HG03135 (cell line): ENCODE data around the gene PCGF6.
"Not testable (repeated sequence)": the region's sequence is repeated elsewhere in the genome, so short reads cannot be mapped to it uniquely, and the experiment has no call there.

Source experiments
- ATAC-seq: cut with Tn5 transposase; IDR thresholded peaks from one replicate; pipeline ENCODE4 v1.9.1; 2021; ENCODE audit warnings: mild to moderate bottlenecking, moderate library complexity; ENCODE audit not compliant: unreplicated experiment

PCGF6 gene

GRCh38 chr10:103350517-103351260 lies at the start of gene PCGF6:
Gene PCGF6, minus strand, starts transcription at chr10:103351140. Its CDS starts 74 bp downstream, at chr10:103351066.
- peak; percentile 77 for ATAC-seq

GRCh38 chr10:103397191-103397825 lies 46.4 kb upstream of the PCGF6 start:
- ATAC-seq = no peak

GRCh38 chr10:103396789-103397087 lies 45.8 kb upstream of the PCGF6 start:
- no peak for ATAC-seq

GRCh38 chr10:103396067-103396788 lies 45.3 kb upstream of the PCGF6 start, which contains the start of the genes ATP5MK and PDCD11:
Gene ATP5MK, minus strand, starts transcription at chr10:103396475. Its CDS starts 4,018 bp downstream, at chr10:103392457.
Gene PDCD11, plus strand, starts transcription at chr10:103396626. Its CDS starts 1,801 bp downstream, at chr10:103398427.
- peak; percentile 99 for ATAC-seq

- ATAC-seq = no peak
These were observed 44.8 kb upstream of the PCGF6 start for GRCh38 chr10:103395754-103396066.

- no peak for ATAC-seq
These were observed 43.2 kb upstream of the PCGF6 start for GRCh38 chr10:103394180-103394579.

GRCh38 chr10:103382769-103383168 lies 31.8 kb upstream of the PCGF6 start:
- ATAC-seq = no peak

GRCh38 chr10:103374263-103374662 lies 23.3 kb upstream of the PCGF6 start:
- no peak for ATAC-seq

GRCh38 chr10:103373544-103373943 lies 22.6 kb upstream of the PCGF6 start:
- no peak for ATAC-seq

- ATAC-seq = peak; percentile 64
These were observed 17.0 kb upstream of the PCGF6 start, which contains the start of gene TAF5 for GRCh38 chr10:103367782-103368518. Gene TAF5, plus strand, starts transcription at chr10:103367976. Its CDS starts 14 bp downstream, at chr10:103367990.

- ATAC-seq = no peak
These were observed 16.4 kb upstream of the PCGF6 start for GRCh38 chr10:103367379-103367781.

GRCh38 chr10:103360791-103361190 lies 9.9 kb upstream of the PCGF6 start:
- ATAC-seq = not testable (repeated sequence)

GRCh38 chr10:103359493-103359892 lies 8.6 kb upstream of the PCGF6 start:
- not testable (repeated sequence) for ATAC-seq

GRCh38 chr10:103355906-103356599 lies 5.1 kb upstream of the PCGF6 start:
- no peak for ATAC-seq

- ATAC-seq = not testable (repeated sequence)
These were observed 3.6 kb upstream of the PCGF6 start for GRCh38 chr10:103354567-103354966.

GRCh38 chr10:103353281-103353680 lies 2.3 kb upstream of the PCGF6 start:
- ATAC-seq = no peak

GRCh38 chr10:103350175-103350516 lies 794 bp downstream of the PCGF6 start:
- ATAC-seq = no peak

GRCh38 chr10:103336370-103336769 lies 14.6 kb downstream of the PCGF6 start:
- ATAC-seq = no peak

- no peak for ATAC-seq
These were observed 16.4 kb downstream of the PCGF6 start for GRCh38 chr10:103334567-103334966.

GRCh38 chr10:103333934-103334520 lies 16.9 kb downstream of the PCGF6 start:
- no peak for ATAC-seq
